Measurements from ENCODE around the gene PALS1.

Gene PALS1

DNA sequence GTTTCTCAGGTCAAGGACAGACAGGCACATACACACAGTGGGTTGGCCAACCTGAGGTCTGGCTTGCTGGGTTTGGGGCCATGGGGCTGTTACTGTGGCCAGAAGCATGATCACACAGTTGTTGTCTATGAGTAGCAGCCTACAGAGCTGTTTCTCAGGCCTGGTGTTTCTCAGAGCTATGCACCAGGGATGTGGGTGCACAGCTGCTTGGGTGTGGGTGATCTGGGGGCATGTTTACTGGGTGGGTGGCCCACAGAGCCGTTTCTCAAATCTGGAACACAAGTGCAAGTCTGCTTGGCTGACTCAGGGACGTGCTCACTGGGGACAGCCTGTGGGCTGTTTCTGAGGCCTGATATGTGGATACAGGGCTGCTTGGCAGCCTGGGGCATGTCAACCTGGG is 23.1 kb upstream of the PALS1 start:
- in situ Hi-C loops (cut with MboI; ENCODE audit: low sequenced_read_pairs, unreplicated experiment) = no loop called here
- DNase-seq (ENCODE audit: low spot score) = no peak
- TF ChIP-seq, protein P1, sequence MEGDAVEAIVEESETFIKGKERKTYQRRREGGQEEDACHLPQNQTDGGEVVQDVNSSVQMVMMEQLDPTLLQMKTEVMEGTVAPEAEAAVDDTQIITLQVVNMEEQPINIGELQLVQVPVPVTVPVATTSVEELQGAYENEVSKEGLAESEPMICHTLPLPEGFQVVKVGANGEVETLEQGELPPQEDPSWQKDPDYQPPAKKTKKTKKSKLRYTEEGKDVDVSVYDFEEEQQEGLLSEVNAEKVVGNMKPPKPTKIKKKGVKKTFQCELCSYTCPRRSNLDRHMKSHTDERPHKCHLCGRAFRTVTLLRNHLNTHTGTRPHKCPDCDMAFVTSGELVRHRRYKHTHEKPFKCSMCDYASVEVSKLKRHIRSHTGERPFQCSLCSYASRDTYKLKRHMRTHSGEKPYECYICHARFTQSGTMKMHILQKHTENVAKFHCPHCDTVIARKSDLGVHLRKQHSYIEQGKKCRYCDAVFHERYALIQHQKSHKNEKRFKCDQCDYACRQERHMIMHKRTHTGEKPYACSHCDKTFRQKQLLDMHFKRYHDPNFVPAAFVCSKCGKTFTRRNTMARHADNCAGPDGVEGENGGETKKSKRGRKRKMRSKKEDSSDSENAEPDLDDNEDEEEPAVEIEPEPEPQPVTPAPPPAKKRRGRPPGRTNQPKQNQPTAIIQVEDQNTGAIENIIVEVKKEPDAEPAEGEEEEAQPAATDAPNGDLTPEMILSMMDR (IDR thresholded peaks at IDR 0.05; ENCODE audit: borderline replicate concordance, control extremely low read depth, extremely low read depth, insufficient read depth, missing control alignments) = no peak

DNA sequence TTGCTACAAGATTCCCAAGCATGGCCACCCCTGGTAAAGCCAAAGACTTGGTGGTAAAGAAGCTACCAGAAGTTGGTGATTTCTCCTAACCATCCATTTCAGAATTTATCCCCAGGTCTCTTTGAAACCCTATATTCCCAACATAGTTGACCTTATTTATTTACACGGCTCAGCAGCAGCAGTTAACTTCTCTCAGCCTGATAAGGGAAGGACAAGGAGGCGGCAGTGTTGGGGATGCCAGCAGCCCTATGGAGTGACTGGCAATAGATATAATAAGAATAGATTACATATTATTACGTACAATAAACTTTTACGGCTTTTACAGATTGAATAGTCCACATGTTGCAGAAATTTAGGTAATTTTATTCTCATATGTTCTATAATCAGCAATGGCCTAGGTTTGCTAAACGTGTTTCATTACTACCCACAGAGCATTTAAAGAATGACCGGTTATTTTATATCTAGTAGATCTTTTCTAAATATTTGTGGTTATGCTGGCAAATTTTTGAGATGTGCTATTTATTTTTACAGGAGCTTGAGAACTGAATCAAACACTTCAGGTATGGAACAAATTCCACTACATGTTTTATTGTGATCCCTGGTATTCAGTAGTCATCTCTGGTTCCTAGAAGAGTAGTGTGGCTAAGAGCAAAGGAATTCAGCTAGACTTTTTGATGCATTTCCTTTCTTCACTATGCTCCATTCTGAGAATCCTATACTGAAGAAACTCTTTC is 19.8 kb upstream of the PALS1 start:
- in situ Hi-C loops (cut with MboI; ENCODE audit: low sequenced_read_pairs, unreplicated experiment) = no loop called here
- DNase-seq (ENCODE audit: low spot score) = no peak
- TF ChIP-seq, protein P1 (IDR thresholded peaks at IDR 0.05; ENCODE audit: borderline replicate concordance, control extremely low read depth, extremely low read depth, insufficient read depth, missing control alignments) = no peak

DNA sequence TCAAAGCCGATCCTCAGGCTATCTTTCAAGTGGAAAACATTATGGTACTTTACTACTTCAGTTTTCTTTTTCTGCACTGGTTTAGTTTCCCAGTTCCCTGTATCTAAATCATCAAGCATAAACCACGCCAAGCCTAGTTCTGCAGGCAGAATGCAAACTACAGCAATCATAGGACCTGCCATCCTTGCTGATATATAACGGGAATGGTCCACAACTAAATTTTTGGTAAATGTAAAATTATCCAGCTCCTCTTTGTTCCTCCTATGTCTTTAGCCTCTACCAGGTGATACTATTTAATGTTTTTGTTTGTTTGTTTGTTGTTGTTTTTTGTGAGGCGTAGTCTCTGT is 19.3 kb upstream of the PALS1 start:
- TF ChIP-seq, protein P1 (IDR thresholded peaks at IDR 0.05; ENCODE audit: borderline replicate concordance, control extremely low read depth, extremely low read depth, insufficient read depth, missing control alignments) = no peak
- DNase-seq (ENCODE audit: low spot score) = no peak
- in situ Hi-C loops (cut with MboI; ENCODE audit: low sequenced_read_pairs, unreplicated experiment) = no loop called here

DNA sequence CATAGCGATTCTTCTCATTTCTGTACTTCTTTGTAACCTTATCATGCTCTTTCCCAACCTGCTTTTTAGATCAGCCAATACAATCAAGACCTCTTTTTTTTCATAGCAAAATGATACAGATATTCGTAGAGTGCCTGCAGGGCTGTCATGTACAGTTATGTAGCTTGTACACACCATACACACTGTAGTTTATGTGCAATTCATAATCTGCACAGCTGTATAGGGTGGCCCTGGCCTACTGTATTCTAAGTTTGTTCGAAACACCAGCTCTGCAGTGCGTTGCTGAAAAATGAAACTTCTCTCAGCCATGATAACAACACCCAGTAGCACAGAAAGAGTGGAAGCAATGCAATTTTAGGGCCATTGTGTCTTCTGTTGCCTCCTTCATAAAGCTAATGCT is 15.7 kb upstream of the PALS1 start:
- no peak for DNase-seq (ENCODE audit: low spot score)
- TF ChIP-seq, protein P1 (IDR thresholded peaks at IDR 0.05; ENCODE audit: borderline replicate concordance, control extremely low read depth, extremely low read depth, insufficient read depth, missing control alignments) = no peak
- in situ Hi-C loops (cut with MboI; ENCODE audit: low sequenced_read_pairs, unreplicated experiment) = no loop called here

DNA sequence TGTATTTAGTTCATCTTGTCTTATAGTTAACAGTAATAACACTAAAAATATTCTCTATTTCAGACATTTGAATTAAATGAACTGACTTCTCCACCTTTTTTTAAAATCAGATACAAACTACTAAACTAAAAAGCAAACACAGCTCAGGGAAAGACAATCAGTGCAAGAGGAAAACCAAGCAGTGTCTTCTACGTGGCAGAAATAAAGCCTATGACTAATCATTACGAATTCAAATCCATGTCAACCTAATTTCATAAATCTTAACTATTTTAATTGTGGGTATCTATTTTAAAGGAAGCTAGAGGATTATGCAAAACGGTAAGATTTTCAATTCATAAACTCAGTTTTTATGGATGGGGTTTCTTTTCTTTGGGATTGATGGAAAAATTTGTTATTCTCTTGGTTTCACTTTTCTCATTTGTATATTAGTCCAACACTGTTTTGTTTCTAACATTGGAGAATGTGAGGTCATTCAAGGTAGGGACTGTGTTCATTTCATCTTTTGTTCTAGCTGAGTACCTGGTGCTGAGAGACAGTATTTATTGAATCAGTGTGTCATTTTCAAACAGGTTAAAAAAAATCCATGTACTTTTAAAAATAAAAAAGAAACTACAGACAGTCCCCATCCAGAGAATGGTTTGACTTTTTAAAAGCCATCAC is 12.8 kb upstream of the PALS1 start:
- in situ Hi-C loops (cut with MboI; ENCODE audit: low sequenced_read_pairs, unreplicated experiment) = no loop called here
- no peak for DNase-seq (ENCODE audit: low spot score)
- TF ChIP-seq, protein P1 (IDR thresholded peaks at IDR 0.05; ENCODE audit: borderline replicate concordance, control extremely low read depth, extremely low read depth, insufficient read depth, missing control alignments) = no peak

DNA sequence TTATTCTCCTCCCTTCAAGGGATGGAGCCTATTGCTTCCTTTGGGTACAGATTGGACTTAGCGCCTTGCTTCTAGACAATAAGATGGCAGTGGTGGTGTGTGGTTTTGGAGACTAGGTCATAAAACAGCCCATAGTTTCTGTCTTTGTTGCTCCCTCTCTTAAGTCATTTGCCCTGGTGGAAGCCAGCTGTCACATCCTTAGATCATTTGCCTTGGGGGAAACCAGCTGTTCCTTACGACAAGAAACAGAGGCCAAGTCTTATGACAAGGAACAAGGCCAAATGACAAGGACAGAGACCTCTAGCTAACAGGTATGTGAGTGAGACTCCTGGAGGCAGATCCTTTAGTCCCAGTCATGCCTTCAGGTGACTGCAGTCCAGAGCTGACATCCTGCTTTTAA is 9.2 kb upstream of the PALS1 start:
- TF ChIP-seq, protein P1 (IDR thresholded peaks at IDR 0.05; ENCODE audit: borderline replicate concordance, control extremely low read depth, extremely low read depth, insufficient read depth, missing control alignments) = no peak
- in situ Hi-C loops (cut with MboI; ENCODE audit: low sequenced_read_pairs, unreplicated experiment) = no loop called here
- no peak for DNase-seq (ENCODE audit: low spot score)

All from GM13976 (cell line).